Motor neuron (in vitro differentiated cells): ENCODE measurements around the gene SCAPER. TPM values are rescaled to one million over a fixed set of nuclear protein-coding genes. Genes with fewer than 3 reads are reported as not detected.

Source experiments
- ATAC-seq, 8 experiments: fragments of 200-7000 bp; cut with Tn5 transposase; replicated peaks in 6 of 8; 2 replicates each; pipeline ENCODE4 v1.8.0; 2021; ENCODE audit warnings: mild to moderate bottlenecking in 8 of 8, moderate library complexity in 8 of 8
- H3K27ac ChIP-seq, 2 donors: fragments of 250-450 bp; sonication (Bioruptor Pico); 2 replicates each; pipeline ENCODE4 v1.9.0; 2021; ENCODE audit warnings: antibody characterized with exemption in 2 of 2, mild to moderate bottlenecking in 2 of 2, moderate library complexity in 1 of 2
- H3K4me1 ChIP-seq, 2 donors: fragments of 250-450 bp; sonication (Bioruptor Pico); replicated peaks in 1 of 2; 2 replicates each; pipeline ENCODE4 v1.6.1; 2021; ENCODE audit warnings: antibody characterized with exemption in 2 of 2, mild to moderate bottlenecking in 2 of 2, moderate library complexity in 1 of 2
- H3K4me3 ChIP-seq, 5 donors: fragments of 250-450 bp; sonication (Bioruptor Pico); 2 replicates each; pipeline ENCODE4 v1.9.0; 2021; ENCODE audit warnings: antibody characterized with exemption in 5 of 5, mild to moderate bottlenecking in 5 of 5, moderate library complexity in 4 of 5
- WGBS, 10 experiments: fragments of 450-650 bp; shearing (Covaris generic); methylation state at CpG; one replicate each; pipeline ENCODE4 v1.0.0; 2022; 5-methylcytosine and 5-hydroxymethylcytosine counted together
- in situ Hi-C, 9 experiments: fragments of 400-800 bp; cut with MboI; loops; one replicate each; pipeline ENCODE4 v1.15.0; 2021; ENCODE audit warnings: low sequenced_read_pairs in 9 of 9, low pct_unique_long_range_greater_than_20kb in 2 of 9; ENCODE audit not compliant: unreplicated experiment in 9 of 9
- total RNA-seq, 8 experiments: library from RNA; unstranded; fragments of 300-600 nt; gene quantifications; 2 replicates each; pipeline versions ENCODE4 v1.2.3 to v1.2.4, GENCODE V29; 2022

SCAPER gene
- total RNA-seq, 8 experiments from 2014 or later = 4.7 to 32.4 (median 22.6) TPM

DNA sequence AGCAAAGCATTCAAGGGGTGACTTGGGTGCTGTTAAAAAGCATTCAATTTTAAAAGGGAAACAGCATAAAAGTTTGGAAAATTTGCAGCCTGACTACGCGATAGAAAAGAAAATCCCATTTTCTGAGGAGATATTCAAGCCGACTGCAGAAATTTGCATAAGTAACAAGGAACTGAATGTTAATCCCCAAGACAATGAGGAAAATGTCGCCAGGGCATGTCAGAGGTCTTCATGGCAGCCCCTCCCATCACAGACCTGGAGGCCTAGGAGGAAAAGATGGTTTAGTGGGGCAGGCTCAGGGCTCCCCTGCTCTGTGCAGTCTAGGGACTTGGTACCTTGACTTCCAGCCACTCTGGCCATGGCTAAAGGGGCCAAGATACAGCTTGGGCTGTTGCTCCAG is 475.5 kb downstream of the SCAPER start:
- H3K27ac ChIP-seq = no peak overlapping the region

DNA sequence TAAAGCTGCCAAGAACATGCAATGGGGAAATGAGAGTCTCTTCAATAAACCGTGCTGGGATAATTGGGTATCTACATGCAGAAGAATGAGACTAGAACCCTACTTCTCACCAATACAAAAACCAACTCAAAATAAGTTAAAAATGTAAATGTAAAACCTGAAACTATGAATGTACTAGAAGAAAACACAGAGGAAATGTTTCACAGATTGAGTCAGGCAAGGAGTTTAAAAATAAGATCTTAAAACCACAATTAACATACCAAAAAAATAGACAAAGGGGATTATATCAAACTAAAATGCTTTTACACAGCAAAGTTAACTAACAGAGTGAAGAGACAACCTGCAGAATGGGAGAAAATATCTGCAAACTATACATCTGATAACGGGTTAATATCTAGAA is 478.2 kb downstream of the SCAPER start:
- in situ Hi-C loops = no loop called here
- no peak for ATAC-seq
- Histone ChIP-seq H3K4me1 (peaks cover 4 to 6% of the 10 kb centered on the region in 2 donors), H3K4me3 (no peak overlapping the region), H3K27ac (no peak overlapping the region)
- 25 to 100% (median 82%) methylated on average over 1 to 2 of the region's 2 CpGs for WGBS, 10 experiments

More for the DNA sequence above, 475.5 kb downstream of the SCAPER start:
- H3K4me3 ChIP-seq = no peak overlapping the region
- no peak for ATAC-seq
- in situ Hi-C loops = no loop called here
- WGBS, 10 experiments = 83 to 100% (median 94%) methylated on average over 2 to 4 of the region's 4 CpGs; no CpG with 5 or more reads in 3 of the 10 experiments
- peaks cover 9 to 11% of the 10 kb centered on the region in 2 donors for H3K4me1 ChIP-seq

DNA sequence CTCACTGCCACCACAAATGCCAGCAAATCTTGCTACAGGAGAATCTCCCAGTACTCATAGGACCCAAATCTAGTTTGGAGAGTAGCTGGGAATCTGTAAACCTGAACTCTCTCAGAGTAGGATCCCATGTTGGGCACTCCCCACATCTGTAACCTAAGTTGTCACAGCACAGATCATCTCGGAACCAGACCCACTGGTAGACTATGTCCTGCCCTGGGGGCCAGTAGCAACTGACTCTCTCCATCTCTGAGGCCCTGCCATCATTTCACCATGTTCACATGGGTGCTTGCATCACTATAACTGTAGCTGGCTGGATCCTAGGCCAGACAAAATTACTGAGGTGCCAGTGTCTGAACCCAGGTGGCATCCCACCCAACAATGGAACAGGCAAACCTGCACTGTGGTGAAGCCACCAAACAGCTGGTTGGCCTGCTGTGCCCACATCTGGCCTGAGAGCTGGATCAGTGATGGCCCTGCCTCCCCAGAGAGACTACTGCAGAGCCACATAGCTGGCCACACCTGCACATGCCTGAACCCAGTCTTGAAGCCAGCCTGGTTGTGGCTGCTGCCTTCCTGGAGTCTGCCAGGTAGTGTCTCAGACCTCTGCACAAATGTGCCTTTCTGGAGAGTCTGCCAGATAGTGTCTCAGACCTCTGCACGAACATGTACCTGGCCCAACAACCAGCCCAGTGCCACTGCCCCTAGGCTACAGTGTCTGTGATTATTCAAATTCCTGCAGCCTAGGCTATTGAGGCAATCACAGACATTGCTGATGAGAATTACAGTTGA is 486.6 kb downstream of the SCAPER start:
- Histone ChIP-seq H3K4me3 (no peak overlapping the region), H3K27ac (no peak overlapping the region), H3K4me1 (no peaks in the 10 kb centered on the region)
- ATAC-seq = no peak
- in situ Hi-C loops = no loop called here
- no CpG with 5 or more reads among the region's 2 CpGs for WGBS, 10 experiments

DNA sequence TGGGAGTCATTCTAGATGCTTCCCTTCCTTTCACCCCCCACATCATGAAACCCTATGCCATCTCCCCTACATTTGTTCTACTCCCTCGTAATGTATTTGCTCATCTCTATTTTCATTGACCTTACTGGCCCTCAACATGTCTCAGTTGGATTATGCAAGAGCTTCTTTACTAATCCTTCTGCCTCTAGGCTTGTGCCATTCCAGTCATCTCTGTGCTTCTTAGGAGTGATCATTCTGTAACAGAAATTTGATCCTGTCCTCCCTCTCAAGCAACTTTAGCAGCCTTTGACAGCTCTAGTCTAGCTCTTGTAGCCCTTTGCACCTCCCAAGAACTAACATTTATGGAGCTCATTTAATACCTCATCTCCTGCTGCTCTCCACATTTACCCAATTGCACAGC is 503.9 kb downstream of the SCAPER start:
- no peak overlapping the region for H3K4me3 ChIP-seq
- H3K27ac ChIP-seq = no peak overlapping the region
- ATAC-seq = peak in 2 of 8 experiments; percentile 87 to 91
- in situ Hi-C loops = no loop called here
- no peaks in the 10 kb centered on the region for H3K4me1 ChIP-seq
- WGBS, 10 experiments = 10 to 100% (median 82%) methylated on average over 1 of the region's 1 CpG; no CpG with 5 or more reads in 4 of the 10 experiments

DNA sequence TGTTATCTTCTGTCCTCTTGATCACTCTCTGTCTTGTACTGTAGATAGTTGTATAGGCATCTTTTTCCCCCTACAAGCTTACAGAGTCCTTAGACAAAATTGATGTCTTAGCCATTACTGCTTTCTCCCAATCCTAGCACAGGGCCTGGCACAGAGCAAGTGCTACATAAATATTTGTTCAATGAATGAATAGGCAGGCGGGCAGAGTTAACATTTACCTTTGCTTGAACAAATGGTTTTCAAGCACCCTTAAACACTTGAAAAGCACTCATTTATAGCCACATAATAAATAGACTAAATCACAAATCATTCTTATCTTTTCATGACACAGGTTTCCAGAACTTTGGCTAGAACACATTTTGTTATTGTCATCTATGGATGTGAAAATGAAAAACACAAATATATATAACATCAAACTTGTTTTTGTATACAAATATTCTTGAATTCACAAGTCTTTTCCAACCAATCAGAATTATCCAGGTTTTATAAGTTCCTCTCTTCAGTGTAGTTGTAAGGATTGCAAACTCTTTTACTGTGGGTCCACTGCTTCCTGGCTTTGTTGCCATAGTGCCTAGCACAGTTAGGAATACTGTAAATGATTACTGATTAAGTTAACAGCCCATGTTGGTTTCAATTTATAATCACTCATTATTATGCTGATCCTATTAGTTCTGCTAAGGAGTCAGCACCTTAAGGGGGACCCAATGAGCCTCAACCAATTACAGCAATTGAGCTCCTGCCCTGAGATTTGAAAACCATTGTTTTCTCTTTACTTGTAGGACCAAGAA is 506.6 kb downstream of the SCAPER start:
- ATAC-seq = peak in 2 of 8 experiments; percentile 50 to 99
- Histone ChIP-seq H3K4me3 (no peak overlapping the region), H3K4me1 (no peaks in the 10 kb centered on the region), H3K27ac (no peak overlapping the region)
- in situ Hi-C loops = no loop called here
- WGBS, 10 experiments = 67 to 100% (median 100%) methylated on average over 1 of the region's 1 CpG; no CpG with 5 or more reads in 2 of the 10 experiments

DNA sequence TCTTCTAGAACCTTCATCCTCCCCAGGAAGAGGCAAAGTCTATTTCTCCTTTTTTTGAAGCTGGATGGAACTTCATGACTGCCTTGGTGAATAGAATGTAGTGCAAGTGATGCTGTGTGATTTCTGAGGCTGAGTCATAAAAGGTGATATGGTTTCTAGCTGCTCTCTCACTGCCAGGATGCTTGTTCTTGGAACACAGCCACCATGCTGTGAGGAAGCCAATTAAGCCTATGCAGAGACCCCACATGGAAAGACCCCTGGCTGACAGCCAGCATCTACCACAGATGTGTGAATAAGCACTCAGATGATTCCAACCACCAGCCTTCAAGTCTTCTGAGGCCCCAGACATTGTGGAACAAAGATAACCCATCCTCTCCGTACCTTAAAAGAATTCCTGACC is 511.5 kb downstream of the SCAPER start:
- Histone ChIP-seq H3K4me3 (no peak overlapping the region), H3K27ac (no peak overlapping the region), H3K4me1 (no peaks in the 10 kb centered on the region)
- 40 to 75% (median 67%) methylated on average over 1 of the region's 1 CpG; no CpG with 5 or more reads in 7 of the 10 experiments for WGBS, 10 experiments
- no peak for ATAC-seq
- in situ Hi-C loops = no loop called here

DNA sequence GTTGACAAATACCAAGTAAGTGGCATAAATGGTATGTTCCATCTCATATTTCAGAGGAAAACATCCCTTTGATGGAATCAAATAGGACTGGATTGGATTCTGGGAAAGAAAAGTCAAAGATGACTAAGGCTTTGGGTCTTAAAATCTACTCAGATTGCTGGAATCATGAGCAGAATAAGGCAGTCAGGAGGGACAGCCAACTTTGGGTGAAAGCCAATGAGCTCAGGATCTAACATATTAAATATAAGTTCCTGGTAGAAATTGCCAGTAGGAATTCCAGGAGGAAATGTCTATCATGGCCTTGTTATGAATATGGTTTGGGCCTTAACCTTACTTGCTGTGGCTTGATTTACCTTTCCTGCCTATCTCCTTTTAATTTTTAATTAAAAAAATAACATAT is 513.3 kb downstream of the SCAPER start:
- H3K27ac ChIP-seq = no peak overlapping the region
- in situ Hi-C loops = no loop called here
- H3K4me3 ChIP-seq = no peak overlapping the region
- ATAC-seq = no peak
- H3K4me1 ChIP-seq = no peaks in the 10 kb centered on the region

DNA sequence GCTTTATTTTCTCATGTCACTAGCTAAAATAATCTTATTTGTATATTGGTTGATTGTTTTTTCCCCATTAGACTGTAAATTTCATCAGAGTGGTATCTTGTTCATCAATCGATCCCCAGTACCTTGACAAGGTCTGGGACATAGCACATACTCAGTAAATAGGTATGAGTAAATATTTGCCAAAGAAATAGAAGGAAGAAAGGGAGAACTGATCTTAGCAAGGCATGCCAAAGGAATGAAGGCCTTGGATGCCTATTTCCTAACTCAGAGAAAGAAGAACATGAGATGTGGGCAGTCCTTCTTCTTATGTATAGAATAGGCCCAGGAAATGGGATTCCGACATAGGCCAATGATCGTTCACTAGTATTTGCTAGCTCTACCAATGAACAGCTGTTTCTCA is 513.8 kb downstream of the SCAPER start:
- no peak overlapping the region for H3K4me3 ChIP-seq
- no peak for ATAC-seq

DNA sequence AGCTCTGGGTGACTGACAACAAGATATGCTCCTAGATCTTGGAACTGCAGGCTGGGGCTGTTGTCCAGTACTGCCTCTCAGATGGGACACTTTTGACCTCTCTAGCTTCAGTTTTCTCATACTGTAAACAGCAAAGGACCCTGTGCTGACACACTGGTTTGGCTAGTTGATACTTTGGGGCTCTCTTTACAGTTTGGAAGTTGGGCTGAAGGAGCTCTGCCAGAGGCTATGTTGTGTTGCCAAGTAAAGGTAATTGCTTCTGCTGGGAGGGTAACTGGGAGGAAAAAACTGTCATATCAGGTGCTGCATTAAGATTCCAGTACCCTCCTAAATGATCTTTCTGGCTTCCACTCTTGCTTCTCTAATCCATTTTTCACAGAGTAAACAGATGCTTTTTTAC is 514.6 kb downstream of the SCAPER start:
- Histone ChIP-seq H3K4me1 (no peaks in the 10 kb centered on the region), H3K4me3 (no peak overlapping the region), H3K27ac (no peak overlapping the region)
- in situ Hi-C loops = no loop called here
- ATAC-seq = no peak

More for the DNA sequence above, 513.8 kb downstream of the SCAPER start:
- in situ Hi-C loops = no loop called here
- Histone ChIP-seq H3K4me1 (no peaks in the 10 kb centered on the region), H3K27ac (no peak overlapping the region)
- WGBS, 10 experiments = 88 to 100% (median 92%) methylated on average over 2 to 3 of the region's 3 CpGs; no CpG with 5 or more reads in 4 of the 10 experiments

DNA sequence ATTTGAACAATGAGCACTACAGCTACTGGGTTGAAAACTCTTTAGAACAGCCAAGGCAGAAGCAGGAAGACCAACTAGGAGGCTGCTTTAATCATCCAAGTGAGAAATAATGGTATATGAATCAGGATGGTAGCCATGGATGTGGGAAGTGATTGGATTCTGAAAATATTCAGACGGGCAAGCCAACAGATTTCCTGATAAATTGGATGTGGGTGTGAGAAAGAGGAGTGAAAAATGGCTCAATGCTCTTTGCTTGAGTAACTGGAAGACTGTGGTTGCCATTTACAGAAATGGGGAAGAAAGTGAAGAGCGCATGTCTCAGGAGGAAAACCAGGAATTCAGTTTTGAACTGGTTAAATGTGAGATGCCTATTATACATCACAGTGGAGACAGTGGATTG is 518.2 kb downstream of the SCAPER start:
- 50 to 100% (median 93%) methylated on average over 1 to 2 of the region's 2 CpGs; no CpG with 5 or more reads in 1 of the 10 experiments for WGBS, 10 experiments

DNA sequence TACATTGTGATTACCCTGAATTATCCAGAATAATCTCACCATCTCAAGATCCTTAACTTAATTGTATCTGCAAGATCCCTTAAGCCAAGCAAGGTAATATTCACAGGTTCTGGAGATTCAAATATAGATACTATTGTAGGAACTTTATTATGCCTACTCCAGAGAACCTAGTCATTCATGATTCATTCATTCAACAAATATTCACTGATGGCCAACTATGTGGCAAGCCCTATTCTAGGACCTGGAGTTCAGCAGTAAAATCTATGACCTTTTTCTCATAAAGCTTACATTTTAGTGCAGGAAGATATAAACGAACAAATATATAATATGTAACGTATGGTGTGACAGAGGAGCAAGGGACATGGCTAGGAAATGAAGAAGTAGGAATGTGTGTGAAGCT is 519.0 kb downstream of the SCAPER start:
- ATAC-seq = no peak
- Histone ChIP-seq H3K27ac (no peak overlapping the region), H3K4me3 (no peak overlapping the region), H3K4me1 (no peaks in the 10 kb centered on the region)
- 0 to 92% (median 83%) methylated on average over 1 to 2 of the region's 2 CpGs; no CpG with 5 or more reads in 2 of the 10 experiments for WGBS, 10 experiments
- in situ Hi-C loops = no loop called here

More for the DNA sequence above, 518.2 kb downstream of the SCAPER start:
- no peaks in the 10 kb centered on the region for H3K4me1 ChIP-seq
- in situ Hi-C loops = no loop called here
- no peak overlapping the region for H3K27ac ChIP-seq
- H3K4me3 ChIP-seq = no peak overlapping the region
- ATAC-seq = no peak

DNA sequence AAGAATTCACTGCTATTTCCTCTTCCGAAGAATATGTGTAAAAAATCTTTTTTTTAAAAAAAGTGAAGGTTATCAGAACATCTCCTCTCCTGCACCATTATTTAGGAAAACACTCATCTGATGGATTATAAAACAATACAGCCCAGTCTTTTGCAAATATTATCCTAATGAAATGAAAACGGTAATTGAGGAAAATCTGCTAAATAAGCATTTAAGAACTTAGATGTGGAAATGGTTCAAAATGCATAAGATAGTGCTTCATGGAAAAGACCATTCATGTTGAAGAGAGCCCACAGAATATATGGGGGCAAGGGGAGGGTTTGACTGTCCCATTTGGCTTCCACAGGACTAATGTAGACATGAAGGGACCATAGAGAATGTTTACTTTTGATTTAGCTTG is 520.7 kb downstream of the SCAPER start:
- Histone ChIP-seq H3K27ac (no peak overlapping the region), H3K4me3 (no peak overlapping the region), H3K4me1 (no peaks in the 10 kb centered on the region)
- in situ Hi-C loops = no loop called here
- 83 to 100% (median 100%) methylated on average over 1 to 2 of the region's 2 CpGs; no CpG with 5 or more reads in 1 of the 10 experiments for WGBS, 10 experiments
- ATAC-seq = no peak

DNA sequence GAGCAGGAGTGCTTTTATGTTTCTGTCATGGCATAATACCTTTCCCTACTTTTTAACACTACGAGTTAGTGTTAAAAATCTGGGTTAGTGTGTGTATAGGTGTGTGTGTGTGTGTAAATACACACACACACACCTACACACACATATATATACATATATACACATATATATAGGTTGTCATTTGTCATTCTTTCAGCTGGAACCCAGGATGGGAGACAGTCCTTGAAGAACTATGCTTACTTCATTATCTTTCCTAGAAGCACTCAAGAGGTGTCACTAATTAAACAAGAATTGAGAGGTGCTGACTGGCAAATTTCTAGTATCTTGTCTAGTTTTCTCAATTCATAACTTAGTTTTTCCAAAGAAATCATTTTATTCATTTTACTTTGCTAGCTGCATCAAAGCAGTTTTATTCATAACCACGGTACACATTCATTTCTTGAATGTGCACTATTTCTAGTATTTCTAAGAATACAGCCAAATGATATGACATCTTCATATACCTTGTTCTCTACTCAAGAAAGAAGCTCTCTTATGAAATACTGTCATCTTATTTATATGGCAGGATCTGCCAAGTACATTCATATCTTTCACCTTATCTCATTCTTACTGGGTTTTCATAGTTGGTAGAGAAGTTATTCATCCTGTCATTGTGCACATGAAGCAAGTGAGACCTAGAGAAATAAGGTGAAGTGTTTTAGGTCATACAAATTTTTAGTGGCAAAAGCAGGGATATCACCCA is 522.0 kb downstream of the SCAPER start:
- Histone ChIP-seq H3K4me1 (no peaks in the 10 kb centered on the region), H3K4me3 (no peak overlapping the region), H3K27ac (no peak overlapping the region)
- 75 to 100% (median 90%) methylated on average over 1 to 2 of the region's 2 CpGs; no CpG with 5 or more reads in 1 of the 10 experiments for WGBS, 10 experiments
- ATAC-seq = no peak
- in situ Hi-C loops = no loop called here
